ENCODE measurements around the gene CKAP4. TPM values are rescaled to one million over a fixed set of nuclear protein-coding genes. Genes with fewer than 3 reads are reported as not detected.

The CKAP4 gene
- total and polyA plus RNA-seq, 7 donors: 7.6 to 24.4 (median 14.7) TPM

DNA sequence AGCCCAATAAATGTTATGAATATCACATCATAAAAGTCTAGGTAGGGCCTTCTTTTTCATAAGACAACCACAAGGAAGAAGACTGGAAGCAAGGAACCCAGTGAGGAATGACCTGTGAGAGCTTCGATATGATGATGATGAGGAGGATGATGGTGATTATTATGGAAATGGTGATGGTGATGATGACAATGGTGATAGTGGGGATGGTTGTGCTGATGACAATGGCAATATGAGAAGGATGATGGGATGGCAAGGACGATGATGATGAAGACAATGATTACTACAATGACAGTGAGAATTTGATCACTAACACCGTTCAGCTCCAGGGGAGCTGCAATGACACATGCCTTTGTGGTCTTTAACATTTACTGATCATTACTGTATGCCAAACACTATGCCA lies 7.7 kb upstream of the CKAP4 start:
- TF ChIP-seq, protein P1, sequence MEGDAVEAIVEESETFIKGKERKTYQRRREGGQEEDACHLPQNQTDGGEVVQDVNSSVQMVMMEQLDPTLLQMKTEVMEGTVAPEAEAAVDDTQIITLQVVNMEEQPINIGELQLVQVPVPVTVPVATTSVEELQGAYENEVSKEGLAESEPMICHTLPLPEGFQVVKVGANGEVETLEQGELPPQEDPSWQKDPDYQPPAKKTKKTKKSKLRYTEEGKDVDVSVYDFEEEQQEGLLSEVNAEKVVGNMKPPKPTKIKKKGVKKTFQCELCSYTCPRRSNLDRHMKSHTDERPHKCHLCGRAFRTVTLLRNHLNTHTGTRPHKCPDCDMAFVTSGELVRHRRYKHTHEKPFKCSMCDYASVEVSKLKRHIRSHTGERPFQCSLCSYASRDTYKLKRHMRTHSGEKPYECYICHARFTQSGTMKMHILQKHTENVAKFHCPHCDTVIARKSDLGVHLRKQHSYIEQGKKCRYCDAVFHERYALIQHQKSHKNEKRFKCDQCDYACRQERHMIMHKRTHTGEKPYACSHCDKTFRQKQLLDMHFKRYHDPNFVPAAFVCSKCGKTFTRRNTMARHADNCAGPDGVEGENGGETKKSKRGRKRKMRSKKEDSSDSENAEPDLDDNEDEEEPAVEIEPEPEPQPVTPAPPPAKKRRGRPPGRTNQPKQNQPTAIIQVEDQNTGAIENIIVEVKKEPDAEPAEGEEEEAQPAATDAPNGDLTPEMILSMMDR (IDR thresholded peaks at IDR 0.05): no peak
- Histone ChIP-seq H3K9me3 (no peaks in the 10 kb centered on the region), H3K27me3 (ENCODE audit: insufficient read depth in 3 of 3, low read length in 2 of 3) (no peaks in the 10 kb centered on the region), H3K27ac (no peak overlapping the region), H3K4me3 (no peak overlapping the region), H3K4me1 (no peaks in the 10 kb centered on the region), H3K36me3 (ENCODE audit: insufficient read depth in 1 of 2, low read depth in 1 of 2) (no peaks in the 10 kb centered on the region)
- no peak for ATAC-seq
- WGBS, 3 donors: 95 to 97% (median 96%) methylated on average over 3 of the region's 3 CpGs
- intact Hi-C loops (cut with DNase I): no loop called here
- no peak for DNase-seq

DNA sequence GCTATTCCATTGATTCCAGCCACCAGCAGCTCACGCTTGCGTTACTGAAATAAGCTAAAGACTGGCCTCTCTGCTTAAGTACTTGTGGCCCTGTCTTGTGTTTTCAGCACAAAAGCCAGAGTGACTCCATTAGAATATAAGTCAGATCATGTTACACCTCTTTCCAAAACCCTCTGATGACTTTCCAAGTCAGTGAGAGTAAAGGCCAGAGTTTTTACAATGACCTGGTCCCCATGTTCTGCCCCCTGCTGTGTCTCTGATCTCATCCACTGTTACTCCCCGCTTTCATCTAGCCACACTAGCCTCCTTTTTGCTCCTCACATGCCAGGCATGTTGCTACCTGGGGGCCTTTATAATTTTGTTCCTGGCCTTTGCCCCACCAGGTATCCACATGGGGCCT lies 6.9 kb upstream of the CKAP4 start:
- intact Hi-C loops (cut with DNase I): loop anchor here in 1 of 2 donors (5.0 kb wide), 1 partner anchor 38 kb away; no protein-coding TSS in a partner anchor
- no peaks in the 10 kb centered on the region for H3K9me3 ChIP-seq
- H3K4me1 ChIP-seq: no peaks in the 10 kb centered on the region
- no peaks in the 10 kb centered on the region for H3K27me3 ChIP-seq (ENCODE audit: insufficient read depth in 3 of 3, low read length in 2 of 3)
- WGBS, 3 donors: 76 to 88% (median 81%) methylated on average over 3 of the region's 3 CpGs
- H3K27ac ChIP-seq: no peak overlapping the region
- DNase-seq: no peak
- peak in 1 of 4 donors; percentile 24 for ATAC-seq
- TF ChIP-seq, protein P1 (IDR thresholded peaks at IDR 0.05): no peak
- H3K36me3 ChIP-seq (ENCODE audit: insufficient read depth in 1 of 2, low read depth in 1 of 2): no peaks in the 10 kb centered on the region
- no peak overlapping the region for H3K4me3 ChIP-seq

DNA sequence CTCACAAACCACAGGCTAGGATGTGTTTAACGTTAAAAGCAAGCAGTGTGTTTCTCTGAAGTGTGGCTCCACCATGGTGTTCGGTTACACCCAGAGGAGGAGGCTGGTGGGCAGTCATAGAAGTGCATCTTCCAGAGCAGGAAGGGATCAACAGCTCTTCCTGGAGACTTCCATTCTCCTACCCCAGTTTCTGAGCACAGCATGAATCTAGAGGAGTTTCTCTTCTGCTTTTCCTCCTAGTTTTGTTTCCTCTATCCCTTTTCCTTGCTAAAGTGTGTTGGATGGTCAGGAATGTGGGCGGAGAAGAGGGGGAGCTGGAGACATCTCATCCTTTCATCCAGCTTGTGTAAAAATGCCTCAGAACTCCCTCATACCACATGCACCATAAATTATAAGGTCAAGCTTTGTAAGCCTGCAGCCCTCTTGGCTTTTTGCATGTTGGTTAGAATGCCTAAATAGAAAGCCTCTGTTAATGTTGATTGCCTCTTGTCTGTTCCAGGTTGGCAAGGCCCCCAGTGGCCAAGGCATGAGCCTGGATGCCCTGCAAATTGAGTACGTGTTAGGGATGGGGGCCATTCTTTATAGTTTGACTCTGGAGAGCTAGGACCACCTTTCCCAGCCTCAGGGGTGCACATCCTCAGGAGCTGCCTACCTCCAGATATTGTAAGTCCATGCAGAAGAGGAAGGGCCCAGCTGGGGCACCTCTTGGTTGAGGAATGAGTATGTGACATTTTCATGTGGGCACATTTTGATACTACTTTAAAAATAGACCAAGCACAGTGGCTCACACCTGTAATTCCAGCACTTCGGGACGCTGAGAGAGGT lies 4.0 kb upstream of the CKAP4 start:
- DNase-seq (no peak), ATAC-seq (no peak)
- no peaks in the 10 kb centered on the region for H3K36me3 ChIP-seq (ENCODE audit: insufficient read depth in 1 of 2, low read depth in 1 of 2)
- no peaks in the 10 kb centered on the region for H3K9me3 ChIP-seq
- H3K4me1 ChIP-seq: peaks cover 10% of the 10 kb centered on the region
- H3K27ac ChIP-seq: no peak overlapping the region
- intact Hi-C loops (cut with DNase I): loop anchor here in 1 of 2 donors (5.0 kb wide), 1 partner anchor 40 kb away; no protein-coding TSS in a partner anchor
- H3K4me3 ChIP-seq: no peak overlapping the region
- WGBS, 3 donors: 62 to 69% (median 67%) methylated on average over 6 of the region's 6 CpGs
- H3K27me3 ChIP-seq (ENCODE audit: insufficient read depth in 3 of 3, low read length in 2 of 3): no peaks in the 10 kb centered on the region
- TF ChIP-seq, protein P1 (IDR thresholded peaks at IDR 0.05): no peak

DNA sequence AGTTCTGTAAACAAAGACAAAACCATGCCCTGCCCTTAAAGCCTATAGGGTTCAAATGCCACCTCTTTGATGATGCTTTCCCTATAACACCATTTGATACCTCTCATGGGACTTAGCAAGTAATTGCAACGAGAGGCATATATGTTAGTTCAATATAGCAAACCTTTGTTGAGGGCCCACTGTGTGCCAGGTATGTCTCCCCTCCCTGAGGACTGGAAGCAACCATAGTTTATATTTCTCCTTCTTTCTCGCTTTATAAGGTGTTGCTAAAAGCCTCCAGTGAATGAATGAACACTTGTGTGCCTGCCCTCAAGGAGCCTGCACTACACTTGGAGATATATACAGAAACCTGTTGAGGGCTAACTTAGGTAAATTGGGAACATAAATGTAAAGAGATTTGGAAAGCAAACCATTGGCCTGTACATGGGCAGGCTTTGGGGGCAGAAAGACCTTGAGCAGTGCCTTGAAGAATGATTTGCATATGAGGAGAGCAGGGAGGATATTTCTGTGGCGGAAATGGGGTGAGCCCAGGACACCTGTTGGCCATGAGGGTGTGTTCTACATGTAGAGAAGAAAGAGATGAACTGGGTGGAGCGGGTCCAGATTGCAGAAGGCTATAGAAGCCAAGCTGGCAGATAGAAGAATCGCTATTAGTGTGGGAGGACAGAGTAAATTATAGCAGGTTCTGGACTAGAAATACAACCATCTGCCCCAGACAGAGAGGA lies 1.8 kb upstream of the CKAP4 start:
- H3K9me3 ChIP-seq: no peaks in the 10 kb centered on the region
- 43 to 47% (median 45%) methylated on average over 5 of the region's 5 CpGs for WGBS, 3 donors
- TF ChIP-seq, protein P1 (IDR thresholded peaks at IDR 0.05): no peak
- intact Hi-C loops (cut with DNase I): loop anchor here (5.0 kb wide), 2 partner anchors 43 to 53 kb away; partner anchors contain the start of gene TCP11L2 (in 2 of the 2)
- no peak for ATAC-seq
- no peaks in the 10 kb centered on the region for H3K36me3 ChIP-seq (ENCODE audit: insufficient read depth in 1 of 2, low read depth in 1 of 2)
- H3K4me1 ChIP-seq: peaks cover 30% of the 10 kb centered on the region
- H3K4me3 ChIP-seq: no peak overlapping the region
- DNase-seq: no peak
- H3K27me3 ChIP-seq (ENCODE audit: insufficient read depth in 3 of 3, low read length in 2 of 3): no peaks in the 10 kb centered on the region
- H3K27ac ChIP-seq: peak overlapping the region; percentile 95
